HEK293 (cell line): Measurements from ENCODE around the gene CHST1.

Experiments used
- CTCF ChIA-PET: fragments of 350-600 bp; formaldehyde crosslinking; extraction: SDS; loops from one replicate; lab custom pipeline; 2021; ENCODE audit warnings: antibody characterized with exemption; lab: Yijun Ruan, JAX
- POLR2A ChIA-PET: fragments of 300-600 bp; formaldehyde crosslinking; extraction: SDS; loops from one replicate; lab custom pipeline; 2020; ENCODE audit warnings: antibody characterized with exemption, inconsistent platforms; lab: Yijun Ruan, JAX
- H3K27ac ChIP-seq: fragments of 200-500 bp; sonication (Bioruptor generic); 2 replicates; pipeline ENCODE4 v1.5.1; 2014; ENCODE audit warnings: low read depth, low read length, control low read depth, inconsistent platforms; ENCODE audit errors: extremely low read depth
- H3K36me3 ChIP-seq, 2 experiments: fragments of 200-500 bp in 1 of 2; sonication (Bioruptor generic) in 1 of 2; 1 replicate in 1 of 2; 2 replicates in 1 of 2; pipeline ENCODE4 v1.5.1; 2014 to 2017; ENCODE audit warnings: inconsistent platforms in 2 of 2, low read length in 2 of 2; ENCODE audit not compliant: control insufficient read depth in 2 of 2, insufficient read depth in 1 of 2
- H3K4me1 ChIP-seq: fragments of 200-500 bp; sonication (Bioruptor generic); 2 replicates; pipeline ENCODE4 v1.5.1; 2014; ENCODE audit warnings: mild to moderate bottlenecking, low read length, inconsistent platforms; ENCODE audit not compliant: control insufficient read depth, insufficient read depth
- H3K4me3 ChIP-seq: 2 replicates; pipeline ENCODE4 v1.5.1; 2011; ENCODE audit warnings: low read depth, mild to moderate bottlenecking, control low read depth, low read length, moderate library complexity
- H3K9me3 ChIP-seq: fragments of 200-500 bp; sonication (Bioruptor generic); 2 replicates; pipeline ENCODE4 v1.5.1; 2014; ENCODE audit warnings: low read depth, low read length, inconsistent platforms; ENCODE audit not compliant: control insufficient read depth, insufficient read depth
- GFI1B ChIP-seq: fragments of 450-650 bp; formaldehyde crosslinking; IDR thresholded peaks from 2 replicates; pipeline ENCODE4 v1.5.1; 2016; ENCODE audit warnings: missing biosample characterization, missing genetic modification characterization
- GLIS2 ChIP-seq: fragments of 450-650 bp; formaldehyde crosslinking; IDR thresholded peaks from 2 replicates; pipeline ENCODE4 v1.5.1; 2016; ENCODE audit warnings: missing biosample characterization, missing genetic modification characterization
- KLF9 ChIP-seq: fragments of 450-650 bp; formaldehyde crosslinking; IDR thresholded peaks from 2 replicates; pipeline ENCODE4 v1.5.1; 2016; ENCODE audit warnings: missing biosample characterization, missing genetic modification characterization, low read depth
- REPIN1 ChIP-seq: fragments of 450-650 bp; formaldehyde crosslinking; IDR thresholded peaks from 2 replicates; pipeline ENCODE4 v1.5.1; 2017; ENCODE audit warnings: missing biosample characterization, missing genetic modification characterization, low read depth
- SETDB1 ChIP-seq: IDR thresholded peaks from one replicate; pipeline ENCODE4 v1.6.1; 2017; ENCODE audit warnings: mild to moderate bottlenecking, low read length, moderate library complexity, mixed read lengths; ENCODE audit not compliant: insufficient read length
- ZBTB49 ChIP-seq: fragments of 450-650 bp; formaldehyde crosslinking; IDR thresholded peaks from 2 replicates; pipeline ENCODE4 v1.5.1; 2016; ENCODE audit warnings: missing biosample characterization, missing genetic modification characterization, low read depth
- ZFP41 ChIP-seq: fragments of 450-650 bp; formaldehyde crosslinking; IDR thresholded peaks from 2 replicates; pipeline ENCODE4 v1.5.1; 2016; ENCODE audit warnings: missing biosample characterization, missing genetic modification characterization, borderline replicate concordance
- ZNF114 ChIP-seq: fragments of 450-650 bp; formaldehyde crosslinking; IDR thresholded peaks from 2 replicates; pipeline ENCODE4 v1.5.0; 2017; ENCODE audit warnings: missing biosample characterization, missing genetic modification characterization
- ZNF202 ChIP-seq: fragments of 450-650 bp; formaldehyde crosslinking; IDR thresholded peaks from 2 replicates; pipeline ENCODE4 v1.5.1; 2016; ENCODE audit warnings: missing biosample characterization, missing genetic modification characterization, borderline replicate concordance
- ZNF239 ChIP-seq: fragments of 450-650 bp; formaldehyde crosslinking; IDR thresholded peaks from 2 replicates; pipeline ENCODE4 v1.5.1; 2016; ENCODE audit warnings: missing biosample characterization, missing genetic modification characterization
- ZNF311 ChIP-seq: fragments of 450-650 bp; formaldehyde crosslinking; IDR thresholded peaks from 2 replicates; pipeline ENCODE4 v1.5.1; 2017; ENCODE audit warnings: missing biosample characterization, missing genetic modification characterization, borderline replicate concordance
- ZNF416 ChIP-seq: fragments of 450-650 bp; formaldehyde crosslinking; IDR thresholded peaks from 2 replicates; pipeline ENCODE4 v1.5.1; 2016; ENCODE audit warnings: missing biosample characterization, missing genetic modification characterization
- ZNF48 ChIP-seq: fragments of 450-650 bp; formaldehyde crosslinking; IDR thresholded peaks from 2 replicates; pipeline ENCODE4 v1.5.1; 2016; ENCODE audit warnings: missing biosample characterization, missing genetic modification characterization
- ZNF488 ChIP-seq: fragments of 450-650 bp; formaldehyde crosslinking; IDR thresholded peaks from 2 replicates; pipeline ENCODE4 v1.5.1; 2016; ENCODE audit warnings: missing biosample characterization, missing genetic modification characterization
- ZNF530 ChIP-seq: fragments of 450-650 bp; formaldehyde crosslinking; IDR thresholded peaks from 2 replicates; pipeline ENCODE4 v1.5.1; 2016; ENCODE audit warnings: low read depth, missing biosample characterization, missing genetic modification characterization
- ZNF596 ChIP-seq: fragments of 450-650 bp; IDR thresholded peaks from 2 replicates; pipeline ENCODE4 v1.5.0; 2018; ENCODE audit warnings: missing biosample characterization, mild to moderate bottlenecking, missing genetic modification characterization, moderate library complexity
- ZNF610 ChIP-seq: fragments of 450-650 bp; formaldehyde crosslinking; IDR thresholded peaks from 2 replicates; pipeline ENCODE4 v1.5.1; 2016; ENCODE audit warnings: missing biosample characterization, missing genetic modification characterization, borderline replicate concordance
- ZNF623 ChIP-seq: fragments of 450-650 bp; formaldehyde crosslinking; IDR thresholded peaks from 2 replicates; pipeline ENCODE4 v1.5.1; 2016; ENCODE audit warnings: missing biosample characterization, missing genetic modification characterization
- ZNF776 ChIP-seq: fragments of 450-650 bp; formaldehyde crosslinking; IDR thresholded peaks from 2 replicates; pipeline ENCODE4 v1.5.0; 2017; ENCODE audit warnings: missing biosample characterization, missing genetic modification characterization, borderline replicate concordance
- ZNF777 ChIP-seq: fragments of 450-650 bp; formaldehyde crosslinking; IDR thresholded peaks from 2 replicates; pipeline ENCODE4 v1.5.1; 2017; ENCODE audit warnings: missing biosample characterization, missing genetic modification characterization, borderline replicate concordance
- ZNF843 ChIP-seq: fragments of 450-650 bp; formaldehyde crosslinking; IDR thresholded peaks from 2 replicates; pipeline ENCODE4 v1.5.1; 2016; ENCODE audit warnings: missing biosample characterization, missing genetic modification characterization
- ZSCAN16 ChIP-seq: fragments of 450-650 bp; formaldehyde crosslinking; IDR thresholded peaks from 2 replicates; pipeline ENCODE4 v1.5.1; 2016; ENCODE audit warnings: missing biosample characterization, missing genetic modification characterization

CHST1 gene

GRCh38 chr11:45658292-45658991, 7.0 kb downstream of the CHST1 start:
- H3K4me1 ChIP-seq: no peaks in the 10 kb centered on the region
- no peaks in the 10 kb centered on the region for H3K36me3 ChIP-seq
- TF ChIP-seq ZNF488 (tag by site-specific recombination) (no peak), ZNF610 (tag by site-specific recombination) (no peak), GFI1B (no peak), ZNF623 (tag by site-specific recombination) (no peak), SETDB1 (no peak), KLF9 (tag by site-specific recombination) (no peak), REPIN1 (tag by site-specific recombination) (no peak), ZBTB49 (tag by site-specific recombination) (no peak)
- H3K9me3 ChIP-seq: no peaks in the 10 kb centered on the region
- no peak overlapping the region for H3K4me3 ChIP-seq
- no peak overlapping the region for H3K27ac ChIP-seq
- CTCF ChIA-PET: interaction anchor here (0.7 to 6.8 kb wide), 4 partner anchors 20 to 286 kb away, joined by 3 to 97 read pairs (median 20); no protein-coding TSS in a partner anchor
- POLR2A ChIA-PET: no interaction called here

GRCh38 chr11:45657496-45658260, 7.7 kb downstream of the CHST1 start:
- TF ChIP-seq ZFP41 (tag by site-specific recombination) (no peak), GLIS2 (no peak), ZNF311 (tag by site-specific recombination) (no peak), ZNF202 (tag by site-specific recombination) (no peak), ZSCAN16 (tag by site-specific recombination) (no peak), ZNF416 (no peak), ZNF843 (tag by site-specific recombination) (no peak), ZNF48 (tag by site-specific recombination) (no peak), ZNF776 (tag by site-specific recombination) (no peak), ZNF530 (no peak), ZNF596 (tag by site-specific recombination) (no peak), ZNF114 (tag by site-specific recombination) (no peak), ZNF777 (tag by site-specific recombination) (no peak), ZNF239 (tag by site-specific recombination) (no peak)
- TF ChIP-seq, all 188 proteins: peak for 0
- H3K4me3 ChIP-seq: no peak overlapping the region
- H3K36me3 ChIP-seq: no peaks in the 10 kb centered on the region
- ChIA-PET CTCF (interaction anchor here (0.6 to 6.8 kb wide), 8 partner anchors 21 to 1499 kb away, joined by 3 to 97 read pairs (median 4); no protein-coding TSS in a partner anchor), POLR2A (interaction anchor here (0.6 kb wide), 1 partner anchor 1286 kb away, joined by 3 read pairs; no protein-coding TSS in a partner anchor)
- H3K9me3 ChIP-seq: no peaks in the 10 kb centered on the region
- H3K4me1 ChIP-seq: no peaks in the 10 kb centered on the region
- no peak overlapping the region for H3K27ac ChIP-seq
